ENCODE measurements around the gene PPARA.
"Not testable (repeated sequence)": the region's sequence is repeated elsewhere in the genome, so short reads cannot be mapped to it uniquely, and the experiment has no call there.

The PPARA gene

DNA sequence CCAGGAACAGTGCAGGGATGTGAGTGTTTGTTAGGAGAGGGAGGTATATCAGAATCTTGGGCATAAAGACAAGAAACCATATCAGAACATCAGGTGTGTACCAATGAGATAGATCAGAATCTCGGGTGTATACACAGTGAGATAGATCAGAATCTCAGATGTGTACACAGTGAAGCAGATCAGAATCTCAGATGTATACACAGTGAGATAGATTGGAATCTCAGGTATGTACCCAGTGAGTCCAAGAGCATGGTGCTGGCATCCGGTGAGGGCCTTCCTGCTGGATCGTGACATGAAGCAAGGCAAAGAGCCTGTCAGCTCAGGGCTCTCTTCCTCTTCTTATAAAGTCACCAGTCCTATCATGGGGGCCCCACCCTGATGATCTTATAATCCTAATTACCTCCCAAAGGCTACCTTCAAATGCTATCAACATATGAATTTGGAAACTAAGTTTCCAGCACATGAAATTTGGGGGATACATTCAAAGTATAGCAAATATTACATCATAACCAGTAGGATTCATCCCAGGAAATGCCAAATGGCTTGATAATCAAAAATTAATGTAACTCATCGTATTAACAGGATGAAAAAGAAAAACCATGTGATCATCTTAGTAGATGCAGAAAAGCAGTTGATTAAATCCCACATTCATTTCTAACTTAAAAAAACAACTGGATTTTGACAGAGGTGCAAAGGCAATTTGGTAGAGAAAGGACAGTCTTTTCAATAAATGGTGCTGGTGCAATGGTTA lies 28.6 kb downstream of the PPARA start:
- no peak for DNase-seq

DNA sequence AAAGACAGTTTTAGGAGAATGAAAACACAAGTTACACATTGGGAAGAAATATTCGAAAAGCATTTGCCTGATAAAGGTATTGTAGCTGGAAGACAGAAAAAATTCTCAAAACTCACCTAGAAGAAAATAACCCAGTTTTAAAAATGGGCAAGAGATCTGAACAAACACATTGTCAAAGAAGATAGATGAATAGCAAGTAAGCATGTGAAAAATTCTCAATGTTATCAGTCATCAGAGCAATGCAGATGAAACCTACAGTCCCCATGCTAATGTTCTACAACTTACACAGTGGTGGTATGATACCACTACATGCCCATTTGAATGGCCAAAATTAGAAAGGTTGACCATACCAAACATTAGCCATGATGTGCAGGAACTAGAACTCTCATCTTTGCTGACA lies 29.4 kb downstream of the PPARA start:
- no peak for DNase-seq

DNA sequence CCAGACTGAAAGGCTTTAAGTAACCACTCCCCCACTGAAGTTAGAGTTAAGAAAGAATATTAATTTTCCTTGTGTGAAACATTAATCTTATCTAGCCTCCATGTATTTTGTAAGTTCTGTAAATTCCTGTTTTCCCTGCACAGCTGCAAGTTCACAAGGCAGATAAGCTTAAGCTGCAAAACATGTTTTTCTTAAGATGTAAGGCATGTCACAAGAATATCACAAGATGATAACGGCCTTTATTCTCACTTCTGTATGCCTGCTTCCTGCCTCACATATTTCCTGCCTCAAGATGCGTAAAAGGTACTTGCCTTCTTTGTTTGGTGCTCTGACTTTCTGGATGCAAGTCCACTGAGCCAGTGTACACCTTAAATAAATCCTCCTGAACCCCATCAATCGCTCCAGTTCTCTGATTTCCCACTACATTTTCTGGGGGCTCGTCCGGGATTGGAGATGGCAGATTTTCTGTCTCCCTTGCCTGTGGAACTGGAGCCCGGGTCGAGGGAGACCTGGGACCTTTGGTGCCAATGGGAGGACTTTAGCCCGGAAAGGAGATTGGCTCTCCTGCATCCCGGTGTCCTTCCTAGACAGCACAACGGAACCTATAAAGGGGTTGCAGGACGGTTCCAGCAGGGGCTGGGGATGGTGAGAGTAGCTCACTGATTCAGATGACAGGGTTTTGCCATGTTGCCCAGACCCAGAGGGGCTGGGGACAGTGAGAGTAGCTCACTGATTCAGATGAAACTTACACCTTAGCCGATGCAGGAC lies 30.2 kb downstream of the PPARA start:
- no peak for DNase-seq

DNA sequence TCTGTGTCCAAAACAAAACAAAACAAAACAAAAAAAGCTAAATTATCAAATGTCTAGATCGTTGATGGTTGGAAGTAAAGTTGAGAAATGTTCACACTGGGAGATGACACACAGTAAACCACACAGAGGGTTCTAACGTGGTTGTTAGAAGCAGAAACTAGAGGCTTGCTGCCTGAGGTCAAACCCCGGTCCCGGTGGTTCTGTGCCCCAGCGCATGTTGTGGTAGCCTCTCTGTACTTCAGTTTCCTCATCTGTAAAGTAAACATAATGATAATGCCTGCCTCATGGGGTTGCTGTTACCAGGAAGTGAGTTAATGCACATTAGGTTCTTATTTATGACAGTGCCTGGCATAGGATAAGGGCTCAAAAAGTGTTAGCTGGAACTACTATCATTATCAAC lies 33.4 kb downstream of the PPARA start:
- DNase-seq, result no peak

DNA sequence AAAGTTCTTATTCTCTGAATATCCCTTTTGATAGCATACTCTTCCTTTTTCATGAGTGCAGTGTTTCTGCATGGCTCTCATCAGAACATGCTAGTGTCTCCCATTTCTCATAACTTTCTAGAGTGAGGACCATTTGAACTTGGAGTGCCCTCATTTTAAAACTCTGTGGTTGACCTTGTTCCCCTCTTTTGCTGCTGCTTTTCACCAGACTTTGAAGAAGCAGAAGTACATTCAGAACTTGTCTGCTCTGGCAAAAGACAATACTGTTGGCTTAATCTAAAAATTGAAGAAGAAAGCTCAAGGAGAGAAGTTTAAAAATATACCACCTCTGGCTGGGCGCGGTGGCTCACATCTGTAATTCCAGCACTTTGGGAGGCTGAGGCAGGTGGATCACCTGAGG lies 35.0 kb downstream of the PPARA start:
- no peak for DNase-seq

DNA sequence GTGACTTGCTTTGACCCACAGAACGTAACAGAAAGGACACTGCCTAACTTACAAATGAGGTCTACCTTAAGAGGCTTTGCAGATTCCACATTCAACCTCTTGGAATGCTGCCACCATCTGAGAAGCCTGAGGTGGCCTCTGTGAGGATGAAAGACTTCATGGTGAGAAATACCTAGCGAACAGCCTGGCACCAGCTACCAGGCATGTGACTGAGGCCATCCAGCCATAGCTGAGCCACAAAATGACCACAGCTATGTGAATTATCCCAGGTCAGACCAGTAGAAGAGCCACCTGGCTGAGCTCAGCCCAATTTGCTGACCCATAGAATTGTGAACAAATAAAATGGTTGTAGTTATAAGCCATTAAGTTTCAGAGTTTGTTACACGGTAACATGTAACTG lies 37.5 kb downstream of the PPARA start:
- DNase-seq, result no peak

DNA sequence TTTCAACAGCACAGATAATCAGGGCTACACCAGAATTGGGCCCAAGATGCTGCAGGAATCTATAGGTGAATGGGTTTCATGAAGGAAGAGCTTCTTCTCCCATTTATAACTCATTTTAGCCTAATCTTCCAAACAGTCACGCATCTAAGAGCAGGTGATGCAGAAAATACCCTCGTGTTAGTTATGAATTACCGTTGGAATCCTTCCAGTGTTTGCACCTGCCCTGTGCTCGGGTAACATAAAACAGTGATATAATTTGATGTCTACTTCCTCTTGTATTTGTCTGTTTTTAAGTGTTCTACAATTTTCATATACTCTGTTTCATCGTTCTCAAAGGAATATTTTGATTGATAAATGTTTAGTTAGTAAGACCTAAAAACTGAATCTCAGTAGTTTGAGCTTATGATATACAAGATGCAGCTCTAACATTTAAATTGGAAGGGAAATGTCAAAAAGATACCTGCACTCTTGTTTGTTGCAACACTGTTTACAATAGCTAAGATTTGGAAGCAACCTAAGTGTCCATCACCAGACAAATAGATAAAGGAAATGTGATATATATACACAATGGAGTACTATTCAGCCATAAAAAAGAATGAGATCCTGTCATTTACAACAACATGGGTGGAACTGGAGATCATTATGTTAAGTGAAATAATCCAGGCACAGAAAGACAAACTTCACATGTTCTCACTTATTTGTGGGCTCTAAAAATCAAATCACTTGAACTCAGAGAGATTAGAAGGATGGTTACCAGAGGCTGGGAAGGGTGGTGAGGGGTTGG lies 42.1 kb downstream of the PPARA start:
- no peak for DNase-seq

DNA sequence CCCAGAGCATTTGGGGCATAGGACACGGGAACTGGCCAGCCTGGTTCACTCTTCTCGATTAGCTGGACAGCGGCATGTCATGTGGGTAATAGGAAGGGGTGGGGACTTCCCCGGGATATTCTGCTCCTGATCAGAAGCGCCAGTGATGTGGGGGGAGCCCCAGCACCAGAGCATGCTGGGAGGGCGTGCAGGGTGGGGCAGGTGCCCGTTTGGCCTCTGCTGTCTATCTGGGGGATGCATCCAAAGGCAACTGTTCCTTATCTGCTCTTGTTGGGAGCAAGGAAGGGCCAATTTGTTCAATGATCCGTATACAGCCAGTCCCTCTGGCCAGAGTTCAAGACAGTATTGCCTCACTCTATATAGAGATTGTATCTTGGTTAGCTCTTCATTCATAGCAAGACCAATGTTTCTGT lies 43.6 kb downstream of the PPARA start:
- no peak for DNase-seq

DNA sequence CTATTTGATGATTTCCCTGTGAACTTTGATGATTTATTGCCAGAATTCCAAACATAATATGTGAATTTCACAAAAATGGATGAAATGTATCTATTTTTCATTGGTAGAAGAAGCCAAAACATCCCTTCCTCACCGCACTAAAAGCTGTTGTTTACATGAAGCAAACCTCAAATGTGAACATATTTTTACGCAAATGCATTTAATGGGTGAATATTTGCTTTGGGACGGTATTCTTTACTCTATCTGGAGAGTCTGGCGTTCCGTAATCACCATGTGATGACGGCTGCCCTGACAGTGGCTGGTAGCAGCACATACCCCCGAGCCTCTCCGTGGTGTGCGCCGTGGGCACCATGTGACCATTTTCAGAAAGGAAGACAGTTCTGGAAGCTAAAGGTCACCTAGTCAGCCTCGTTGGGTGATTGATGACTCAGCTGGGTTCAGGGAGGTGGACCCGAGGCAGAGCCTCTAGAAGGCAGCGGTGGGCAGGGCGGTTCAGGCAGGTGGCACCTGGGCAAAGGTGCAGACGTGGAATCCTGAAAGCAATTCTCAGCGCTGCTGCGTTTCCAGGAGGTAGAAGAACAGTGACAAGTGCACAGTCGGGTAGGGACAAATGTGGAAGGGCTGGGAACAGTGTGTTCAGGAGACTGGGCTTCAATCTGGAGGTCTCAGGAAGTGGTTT lies 45.3 kb downstream of the PPARA start:
- no peak for DNase-seq

DNA sequence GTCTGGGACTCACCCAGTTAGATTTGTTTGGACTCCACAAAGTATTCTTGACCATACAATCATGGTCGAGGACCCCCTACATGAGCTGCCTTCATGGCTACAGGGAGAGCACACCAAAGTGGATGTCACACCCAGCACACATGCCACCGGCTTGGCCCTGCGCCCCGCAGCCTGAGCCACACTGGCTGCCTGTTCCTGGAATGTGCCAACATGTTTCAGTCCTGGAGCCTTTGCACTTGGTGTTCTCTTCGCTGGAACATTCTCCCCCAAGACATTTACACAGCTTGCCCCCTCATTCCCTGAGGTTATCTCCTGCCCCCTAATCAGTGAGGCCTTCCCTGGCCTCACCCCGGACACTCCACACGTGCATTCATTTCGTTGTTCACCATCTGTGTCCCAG lies 46.0 kb downstream of the PPARA start:
- DNase-seq, result no peak

DNA sequence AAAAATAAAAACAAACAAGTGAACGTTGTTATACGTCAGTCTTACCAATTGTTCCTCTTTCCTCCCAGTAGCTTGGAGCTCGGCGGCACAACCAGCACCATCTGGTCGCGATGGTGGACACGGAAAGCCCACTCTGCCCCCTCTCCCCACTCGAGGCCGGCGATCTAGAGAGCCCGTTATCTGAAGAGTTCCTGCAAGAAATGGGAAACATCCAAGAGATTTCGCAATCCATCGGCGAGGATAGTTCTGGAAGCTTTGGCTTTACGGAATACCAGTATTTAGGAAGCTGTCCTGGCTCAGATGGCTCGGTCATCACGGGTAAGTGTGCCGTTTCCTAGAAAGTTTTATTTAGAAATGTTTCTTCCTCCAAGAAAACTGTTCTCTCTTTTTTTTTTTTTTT lies 47.9 kb downstream of the PPARA start:
- DNase-seq, result no peak

DNA sequence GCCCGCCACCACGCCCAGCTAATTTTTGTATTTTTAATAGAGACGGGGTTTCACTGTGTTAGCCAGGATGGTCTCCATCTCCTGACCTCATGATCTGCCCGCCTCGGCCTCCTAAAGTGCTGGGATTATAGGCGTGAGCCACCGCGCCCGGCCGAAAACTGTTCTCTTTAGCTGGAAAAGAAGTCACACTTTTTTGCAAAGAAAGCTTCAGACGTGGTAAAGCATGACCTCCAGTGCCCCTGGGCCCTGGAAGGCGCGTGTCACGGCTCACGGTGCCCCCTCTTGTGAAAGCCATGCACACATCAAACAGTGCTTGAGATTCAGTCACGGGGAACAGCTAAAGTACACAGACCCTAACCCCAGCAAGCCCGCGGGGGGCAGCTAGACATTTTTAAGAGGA lies 48.5 kb downstream of the PPARA start:
- not testable (repeated sequence) for DNase-seq

DNA sequence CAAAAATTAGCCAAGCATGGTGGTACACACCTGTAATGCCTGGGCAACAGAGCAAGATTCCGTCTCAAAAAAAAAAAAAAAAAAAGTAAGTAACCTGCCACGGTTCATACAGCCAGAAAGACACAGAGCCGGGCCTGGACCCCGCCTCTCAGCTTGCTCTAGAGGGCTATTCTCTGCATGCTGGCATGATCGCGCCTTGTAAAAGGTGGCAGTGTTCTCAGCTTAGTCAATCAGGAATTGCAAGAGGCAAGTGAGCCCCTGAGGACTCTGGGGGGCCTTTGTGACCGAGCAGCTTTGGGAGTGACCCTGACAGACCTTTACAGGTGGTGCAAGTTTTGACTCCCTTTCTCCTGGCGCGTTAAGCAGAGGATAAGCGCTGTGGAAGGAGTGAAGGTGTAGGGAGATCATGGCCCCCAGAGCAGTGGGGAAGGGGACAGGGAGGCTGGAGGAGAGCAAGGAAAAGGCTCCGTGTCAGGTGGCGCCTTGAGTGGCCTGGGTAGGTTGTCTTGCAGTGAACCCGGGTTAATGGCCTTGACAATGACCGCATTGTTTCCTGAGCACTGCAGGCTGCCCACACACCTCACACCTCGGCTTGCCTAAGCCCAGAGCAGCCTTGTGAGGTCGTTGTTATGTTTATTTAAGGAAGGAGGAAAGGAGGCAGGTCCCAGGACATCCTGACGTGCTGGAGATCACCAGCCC lies 50.9 kb downstream of the PPARA start:
- no peak for DNase-seq

DNA sequence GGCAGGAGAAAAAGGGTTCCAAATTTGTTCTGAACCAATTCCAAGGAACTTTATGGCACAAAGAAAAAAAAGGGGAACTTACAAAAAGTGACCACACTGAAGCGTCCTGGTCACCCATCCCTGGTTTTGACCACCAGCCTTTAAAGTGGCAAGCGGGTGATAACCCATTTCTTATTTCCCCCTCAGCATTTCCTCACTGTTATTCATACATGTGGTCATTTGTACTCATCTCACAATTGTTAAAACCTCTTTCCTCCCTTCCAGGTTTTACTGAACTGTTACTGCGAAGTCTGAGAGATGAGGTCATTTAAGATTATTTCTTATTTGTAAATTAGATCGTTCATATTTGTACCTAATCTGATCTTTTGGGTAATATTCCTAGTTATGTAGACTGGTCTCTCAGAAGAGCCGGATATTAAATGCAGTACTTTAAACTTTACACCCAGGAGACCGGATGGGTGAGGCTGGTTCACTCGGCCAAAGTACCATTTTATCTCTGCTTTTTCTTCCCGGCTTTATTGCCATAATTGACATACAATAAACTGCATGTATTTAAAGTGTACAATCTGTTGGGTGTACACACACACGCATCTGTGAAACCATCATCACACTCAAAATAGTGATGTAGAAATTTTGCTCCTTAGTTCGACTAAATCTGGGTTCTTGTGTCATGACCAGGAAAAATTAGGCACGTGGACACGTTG lies 52.7 kb downstream of the PPARA start:
- no peak for DNase-seq

DNA sequence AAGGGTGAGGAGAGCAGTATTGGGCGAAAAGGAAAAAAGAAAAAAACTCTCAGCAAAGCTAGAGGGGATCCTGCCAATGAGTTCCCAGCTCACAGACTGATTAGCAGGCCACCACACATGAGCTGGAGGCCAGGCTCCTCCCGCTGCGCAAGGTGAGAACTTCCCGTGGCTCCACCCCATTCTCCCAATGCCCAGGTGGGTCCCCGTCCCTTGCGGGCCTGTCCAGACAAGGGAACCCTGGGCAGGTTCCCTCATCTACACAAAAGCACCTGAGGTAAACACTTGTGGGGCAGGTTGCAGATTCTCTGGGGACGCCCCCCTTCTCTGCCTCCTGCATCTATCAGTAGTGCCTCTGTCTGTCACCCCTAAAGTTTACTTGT lies 53.3 kb downstream of the PPARA start:
- no peak for DNase-seq

DNA sequence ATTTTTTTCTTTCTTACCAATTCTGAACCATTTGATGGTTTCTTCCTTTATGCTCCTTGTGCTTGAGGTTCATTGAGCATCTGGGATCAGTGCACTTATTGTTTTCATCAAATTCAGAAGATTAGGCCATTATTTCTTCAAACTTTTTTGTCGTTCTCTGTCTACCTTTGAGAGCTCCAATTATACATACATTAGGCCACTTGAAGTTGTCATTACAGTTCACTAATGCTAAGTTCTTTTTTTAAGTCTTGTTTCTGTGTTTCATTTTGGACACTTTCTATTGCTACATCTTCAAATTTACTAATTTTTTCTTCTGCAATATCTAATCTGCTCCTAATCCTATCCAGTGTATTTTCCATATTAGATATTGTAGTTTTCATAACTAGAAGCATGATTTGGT lies 58.9 kb downstream of the PPARA start:
- no peak for DNase-seq

DNA sequence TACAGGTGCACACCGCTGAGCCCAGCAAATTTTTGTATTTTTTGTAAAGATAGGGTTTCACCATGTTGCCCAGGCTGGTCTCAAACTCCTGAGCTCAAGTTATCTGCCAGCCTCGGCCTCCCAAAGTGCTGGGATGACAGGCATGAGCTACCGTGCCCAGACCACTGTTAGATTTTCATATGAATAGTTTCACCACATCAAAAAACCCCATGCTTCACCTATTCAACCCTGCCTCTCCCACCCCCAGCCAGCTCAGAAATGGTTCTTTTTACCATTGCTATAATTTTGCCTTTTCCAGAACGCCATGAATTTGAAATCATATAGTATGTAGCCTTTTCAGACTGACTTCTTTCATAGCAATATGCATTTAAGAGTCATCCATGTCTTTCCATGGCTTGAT lies 61.9 kb downstream of the PPARA start:
- no peak for DNase-seq

DNA sequence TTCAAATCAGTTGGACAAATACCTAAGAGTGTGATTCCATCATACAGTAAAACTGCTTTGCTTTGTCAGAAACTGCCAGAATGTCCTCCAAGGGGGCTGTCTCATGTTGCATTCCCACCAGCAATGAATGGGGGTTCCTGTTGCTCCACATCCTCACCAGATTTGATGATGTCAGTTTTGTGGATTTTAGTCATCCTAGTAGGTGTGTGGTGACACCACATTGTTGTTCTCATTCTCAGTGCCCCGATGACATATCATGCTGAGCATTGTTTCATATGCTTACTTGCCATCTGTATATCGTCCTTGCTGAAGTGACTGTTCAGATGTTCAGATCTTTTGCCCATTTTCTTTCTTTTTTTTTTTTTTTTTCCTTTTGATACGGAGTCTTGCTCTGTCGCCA lies 62.7 kb downstream of the PPARA start:
- DNase-seq, result no peak

DNA sequence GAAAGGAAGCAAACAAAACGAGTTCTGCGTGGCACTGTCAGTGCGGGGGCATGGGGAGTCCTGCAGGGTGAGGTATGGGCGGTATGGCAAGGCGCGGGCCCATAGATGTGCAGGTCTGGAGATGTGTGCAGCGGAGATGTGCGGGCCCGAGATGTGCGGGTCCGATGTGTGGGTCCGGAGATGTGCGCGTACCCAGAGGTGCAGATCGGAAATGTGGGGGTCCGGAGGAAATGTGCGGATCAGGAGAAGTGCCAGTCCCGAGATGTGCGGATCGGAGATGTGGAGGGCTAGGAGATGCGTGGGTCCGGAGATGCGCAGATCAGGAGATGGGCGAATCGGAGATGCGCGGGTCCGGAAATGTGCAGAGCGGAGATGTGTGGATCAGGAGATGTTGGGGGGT lies 63.8 kb downstream of the PPARA start:
- no peak for DNase-seq

DNA sequence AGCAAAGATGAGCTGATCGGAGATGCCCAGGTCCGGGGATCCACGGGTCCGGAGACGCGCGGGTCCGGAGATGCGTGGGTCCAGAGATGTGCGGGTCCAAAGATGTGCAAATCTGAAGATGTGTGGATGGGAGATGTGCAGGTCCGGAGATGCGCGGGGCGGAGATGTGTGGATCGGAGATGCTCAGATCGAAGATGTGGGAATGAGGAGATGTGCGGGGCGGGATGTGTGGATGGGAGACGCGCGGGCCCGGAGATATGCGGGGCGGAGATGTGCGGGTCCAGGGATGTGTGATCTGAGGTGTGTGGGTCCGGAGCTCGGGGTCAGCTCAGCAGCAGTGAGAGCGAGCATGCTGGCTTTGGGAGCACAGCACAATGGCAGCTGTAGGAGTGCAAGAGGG lies 64.3 kb downstream of the PPARA start:
- DNase-seq, result no peak

DNA sequence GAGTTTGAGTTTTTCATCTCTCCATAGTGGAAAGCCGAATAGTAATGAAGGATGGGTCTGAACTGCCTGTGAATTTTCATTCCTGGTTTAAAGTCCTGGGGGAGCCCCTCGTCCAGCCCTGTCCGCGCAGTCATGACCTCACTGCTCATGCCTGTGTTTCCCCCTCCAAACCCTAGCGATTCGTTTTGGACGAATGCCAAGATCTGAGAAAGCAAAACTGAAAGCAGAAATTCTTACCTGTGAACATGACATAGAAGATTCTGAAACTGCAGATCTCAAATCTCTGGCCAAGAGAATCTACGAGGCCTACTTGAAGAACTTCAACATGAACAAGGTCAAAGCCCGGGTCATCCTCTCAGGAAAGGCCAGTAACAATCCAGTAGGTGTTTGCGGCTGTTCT lies 69.3 kb downstream of the PPARA start:
- no peak for DNase-seq

DNA sequence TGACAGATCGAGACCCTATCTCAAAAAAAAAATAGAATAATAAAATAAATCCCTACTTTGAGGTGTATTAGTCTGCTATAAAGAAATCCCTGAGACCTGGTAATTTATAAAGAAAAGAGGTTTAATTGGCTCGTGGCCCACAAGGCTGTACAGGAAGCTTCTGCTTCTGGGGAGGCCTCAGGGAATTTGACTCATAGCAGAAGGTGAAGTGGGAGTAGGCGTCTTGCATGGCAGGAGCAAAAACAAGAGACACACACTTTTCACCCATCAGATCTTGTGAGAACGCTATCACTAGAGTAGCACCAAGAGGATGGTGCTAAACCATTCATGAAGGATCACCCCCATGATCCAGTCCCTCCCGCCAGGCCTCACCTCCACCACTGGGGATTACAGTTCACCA lies 70.6 kb downstream of the PPARA start:
- DNase-seq, result no peak

All from cortex of kidney (tissue), 1 donor.